SK-N-MC (cell line): ENCODE results near the gene ATP2B1.

Experiments used
- EZH2 ChIP-seq: fragments of 200-600 bp; sonication (generic); IDR thresholded peaks from one replicate; pipeline ENCODE4 v1.6.1; 2017; ENCODE audit warnings: antibody characterized with exemption
- FOXP2 ChIP-seq: optimal IDR thresholded peaks from 2 replicates; pipeline ENCODE3; 2011; ENCODE audit warnings: mild to moderate bottlenecking, moderate library complexity; ENCODE audit not compliant: insufficient read depth; ENCODE audit errors: extremely low read length, control extremely low read depth
- POLR2AphosphoS5 ChIP-seq: IDR thresholded peaks from 2 replicates; pipeline ENCODE4 v1.6.1; 2012; ENCODE audit warnings: mild to moderate bottlenecking, low read depth, low read length, borderline replicate concordance

- TF ChIP-seq POLR2AphosphoS5 (no peak), EZH2 (no peak), FOXP2 (no peak)
These were observed 140.2 kb downstream of the ATP2B1 start for GRCh38 chr12:89568484-89568883.
